Stomach (tissue), 9 donors: ENCODE data around the gene LRP1. TPM values are rescaled to one million over a fixed set of nuclear protein-coding genes. Genes with fewer than 3 reads are reported as not detected.

Experiments
- DNase-seq, 2 donors: peaks; one replicate each; pipeline versions ENCODE4 v3.0.0 to v3.0.0-alpha.2; 2013 to 2019
- H3K27ac ChIP-seq, 5 donors: fragments of 200-600 bp in 4 of 5; sonication (generic) in 4 of 5; one replicate each; pipeline ENCODE4 v1.5.1; 2013 to 2019; ENCODE audit warnings: mild to moderate bottlenecking in 1 of 5, moderate library complexity in 1 of 5
- H3K27me3 ChIP-seq, 3 donors: fragments of 200-600 bp; sonication (generic); one replicate each; pipeline ENCODE4 v1.5.1; 2017 to 2019; ENCODE audit warnings: mixed run types in 1 of 3
- H3K36me3 ChIP-seq, 4 donors: fragments of 200-600 bp; sonication (generic); 1 replicate in 3 of 4; 2 replicates in 1 of 4; pipeline ENCODE4 v1.5.1; 2016 to 2019
- H3K4me1 ChIP-seq, 4 donors: fragments of 200-600 bp; sonication (generic); one replicate each; pipeline ENCODE4 v1.5.1; 2016 to 2019
- H3K4me3 ChIP-seq, 4 donors: fragments of 200-600 bp; sonication (generic) in 3 of 4; one replicate each; pipeline ENCODE4 v1.5.1; 2016 to 2019; ENCODE audit warnings: mild to moderate bottlenecking in 1 of 4
- H3K9me3 ChIP-seq, 4 donors: fragments of 200-600 bp; sonication (generic); one replicate each; pipeline ENCODE4 v1.5.1; 2016 to 2019
- EP300 ChIP-seq: sonication (generic); formaldehyde crosslinking; IDR thresholded peaks from one replicate; pipeline ENCODE4 v1.6.1; 2017; ENCODE audit warnings: antibody characterized with exemption
- POLR2A ChIP-seq, 4 donors: fragments of 450-650 bp; IDR thresholded peaks; one replicate each; pipeline ENCODE4 v1.6.1; 2016; ENCODE audit warnings: antibody characterized with exemption in 4 of 4, control low read depth in 2 of 4, mild to moderate bottlenecking in 1 of 4, moderate library complexity in 1 of 4
- POLR2AphosphoS5 ChIP-seq, 3 donors: sonication (generic); formaldehyde crosslinking; IDR thresholded peaks; one replicate each; pipeline ENCODE4 v1.6.1; 2016; ENCODE audit warnings: antibody characterized with exemption in 3 of 3
- WGBS, 5 donors: extraction: QIAGEN DNeasy Blood & Tissue Kit in 3 of 5; methylation state at CpG; one replicate each; pipeline versions ENCODE4 v1.1.5 to v1.1.7; 2013 to 2018; 5-methylcytosine and 5-hydroxymethylcytosine counted together
- intact Hi-C: fragments of 100-400 bp; cut with DNase I; formaldehyde crosslinking; loops from one replicate; pipeline ENCODE4 v1.15.1; 2023; ENCODE audit warnings: low total_unique reads
- polyA plus RNA-seq, 3 donors: library from polyadenylated mRNA; stranded (reverse); fragments of 200-250 nt; gene quantifications; one replicate each; pipeline ENCODE4 v1.2.3, GENCODE V29; 2013
- small RNA-seq, 4 donors: library from RNA; depleted of rRNA; stranded (forward); fragments of <200 nt; gene quantifications; one replicate each; pipeline ENCODE3, GENCODE V24; 2016
- total RNA-seq, 5 donors: library from RNA; depleted of rRNA; stranded (reverse); fragments of >200 nt; gene quantifications; one replicate each; pipeline versions ENCODE4 v1.1.0 to v1.2.3, GENCODE V29; 2014 to 2016
- TF ChIP-seq, protein P1 (sequence below), 7 experiments: fragments of 450-650 bp in 4 of 7; fragments of 200-600 bp in 3 of 7; sonication (generic) in 3 of 7; IDR thresholded peaks; one replicate each; pipeline ENCODE4 v1.5.1; 2016 to 2019; ENCODE audit warnings: antibody characterized with exemption in 7 of 7, control low read depth in 2 of 7, mild to moderate bottlenecking in 1 of 7
- donor health status: healthy with polysubstance abuse.
- donor health status: Bipolar disorder and iron deficiency.
- donor health status: healthy.

Gene LRP1
- total and polyA plus RNA-seq, 8 donors = 13.5 to 510 (median 100) TPM

DNA sequence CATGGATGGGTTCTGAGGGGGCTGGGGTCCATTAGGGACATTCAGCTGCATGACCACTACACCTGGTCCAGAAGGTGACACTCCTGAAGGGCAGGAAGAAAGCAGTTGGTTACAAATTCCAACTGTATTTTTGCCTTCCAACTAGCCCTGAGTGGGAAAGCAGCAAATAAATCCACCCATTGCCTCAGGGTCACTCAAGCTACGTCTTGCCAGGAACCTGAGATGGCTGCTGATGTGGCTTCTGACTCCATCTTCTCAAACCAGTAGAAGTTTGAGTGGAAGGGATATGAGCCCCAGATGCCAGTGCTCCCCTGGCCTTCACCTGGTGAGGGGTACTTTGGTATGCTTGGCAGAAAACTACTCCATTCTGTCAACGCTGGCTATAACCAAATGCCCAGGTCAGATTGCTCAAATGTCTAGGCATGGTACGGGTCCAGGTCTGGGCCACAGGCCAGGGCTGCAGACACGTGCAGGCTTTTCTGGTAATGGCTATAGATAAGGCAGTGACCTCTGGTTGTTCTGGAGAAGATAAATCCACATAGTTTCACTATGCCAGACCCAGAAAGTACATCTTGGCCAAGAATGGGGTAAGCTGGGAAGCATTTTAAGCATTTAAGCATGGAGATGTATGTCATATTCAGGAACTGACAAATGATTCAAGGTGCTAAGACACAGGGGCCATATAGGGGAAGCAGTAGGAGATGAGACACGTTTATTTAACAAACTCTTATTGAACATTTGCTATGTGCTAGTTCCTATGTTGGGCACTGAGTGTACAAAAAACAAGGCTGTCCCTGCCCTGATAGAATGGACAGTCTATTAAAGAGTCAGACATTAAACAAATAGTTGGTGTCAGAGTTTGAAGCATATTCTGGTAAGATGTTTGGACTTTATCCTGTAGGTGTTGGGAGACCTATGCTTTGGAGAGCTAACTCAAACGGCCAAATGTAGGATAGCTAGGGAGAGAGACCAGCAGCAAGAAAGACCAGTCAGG lies 131.0 kb downstream of the LRP1 start:
- Histone ChIP-seq H3K36me3 (peaks cover 40 to 92% (median 86%) of the 10 kb centered on the region in 4 donors), H3K27ac (no peak overlapping the region)
- TF ChIP-seq EP300 (no peak), POLR2AphosphoS5 (IDR thresholded peaks at IDR 0.05) (peak in 1 of 3 donors; percentile 30)

DNA sequence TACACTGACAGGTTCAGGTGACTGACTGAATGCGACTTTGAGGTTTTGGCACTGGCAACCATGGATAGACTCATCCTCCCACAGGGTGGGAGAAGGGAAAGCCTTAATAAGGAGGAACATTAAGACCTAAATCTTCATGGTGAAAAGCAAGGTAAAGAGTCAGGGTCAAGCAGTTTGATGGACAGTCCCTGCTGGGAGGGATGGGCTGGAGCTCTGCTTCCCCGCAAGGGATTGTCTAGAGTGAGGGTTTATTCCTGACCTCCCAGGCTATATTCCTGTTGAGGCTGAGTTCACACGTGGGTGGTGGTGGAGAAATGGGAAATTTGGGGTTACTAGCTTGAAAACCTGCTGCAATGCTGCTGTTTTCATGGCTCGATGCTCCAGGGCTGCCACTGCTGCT lies 132.1 kb downstream of the LRP1 start:
- no peaks in the 10 kb centered on the region for H3K9me3 ChIP-seq
- TF ChIP-seq EP300 = no peak
- TF ChIP-seq, protein P1, sequence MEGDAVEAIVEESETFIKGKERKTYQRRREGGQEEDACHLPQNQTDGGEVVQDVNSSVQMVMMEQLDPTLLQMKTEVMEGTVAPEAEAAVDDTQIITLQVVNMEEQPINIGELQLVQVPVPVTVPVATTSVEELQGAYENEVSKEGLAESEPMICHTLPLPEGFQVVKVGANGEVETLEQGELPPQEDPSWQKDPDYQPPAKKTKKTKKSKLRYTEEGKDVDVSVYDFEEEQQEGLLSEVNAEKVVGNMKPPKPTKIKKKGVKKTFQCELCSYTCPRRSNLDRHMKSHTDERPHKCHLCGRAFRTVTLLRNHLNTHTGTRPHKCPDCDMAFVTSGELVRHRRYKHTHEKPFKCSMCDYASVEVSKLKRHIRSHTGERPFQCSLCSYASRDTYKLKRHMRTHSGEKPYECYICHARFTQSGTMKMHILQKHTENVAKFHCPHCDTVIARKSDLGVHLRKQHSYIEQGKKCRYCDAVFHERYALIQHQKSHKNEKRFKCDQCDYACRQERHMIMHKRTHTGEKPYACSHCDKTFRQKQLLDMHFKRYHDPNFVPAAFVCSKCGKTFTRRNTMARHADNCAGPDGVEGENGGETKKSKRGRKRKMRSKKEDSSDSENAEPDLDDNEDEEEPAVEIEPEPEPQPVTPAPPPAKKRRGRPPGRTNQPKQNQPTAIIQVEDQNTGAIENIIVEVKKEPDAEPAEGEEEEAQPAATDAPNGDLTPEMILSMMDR (IDR thresholded peaks at IDR 0.05) = no peak
- no peak for TF ChIP-seq POLR2A (IDR thresholded peaks at IDR 0.05)
- no peak for TF ChIP-seq POLR2AphosphoS5 (IDR thresholded peaks at IDR 0.05)
- H3K4me1 ChIP-seq = peaks cover 0 to 12% (median 2%) of the 10 kb centered on the region in 4 donors
- H3K36me3 ChIP-seq = peaks cover 39 to 90% (median 85%) of the 10 kb centered on the region in 4 donors
- no peak overlapping the region for H3K27ac ChIP-seq
- intact Hi-C loops = no loop called here
- H3K27me3 ChIP-seq = no peaks in the 10 kb centered on the region
- no peak overlapping the region for H3K4me3 ChIP-seq
- no peak for DNase-seq
- 90 to 94% (median 93%) methylated on average over 4 of the region's 4 CpGs for whole genome bisulfite sequencing, 5 donors

More for the DNA sequence above, 131.0 kb downstream of the LRP1 start:
- H3K4me3 ChIP-seq = no peak overlapping the region
- 28 to 53% (median 47%) methylated on average over 6 of the region's 6 CpGs for WGBS, 5 donors
- peaks cover 0 to 12% (median 2%) of the 10 kb centered on the region in 4 donors for H3K4me1 ChIP-seq
- no peaks in the 10 kb centered on the region for H3K27me3 ChIP-seq
- DNase-seq = peak in 1 of 2 donors; percentile 73
- no peaks in the 10 kb centered on the region for H3K9me3 ChIP-seq
- intact Hi-C loops = no loop called here

DNA sequence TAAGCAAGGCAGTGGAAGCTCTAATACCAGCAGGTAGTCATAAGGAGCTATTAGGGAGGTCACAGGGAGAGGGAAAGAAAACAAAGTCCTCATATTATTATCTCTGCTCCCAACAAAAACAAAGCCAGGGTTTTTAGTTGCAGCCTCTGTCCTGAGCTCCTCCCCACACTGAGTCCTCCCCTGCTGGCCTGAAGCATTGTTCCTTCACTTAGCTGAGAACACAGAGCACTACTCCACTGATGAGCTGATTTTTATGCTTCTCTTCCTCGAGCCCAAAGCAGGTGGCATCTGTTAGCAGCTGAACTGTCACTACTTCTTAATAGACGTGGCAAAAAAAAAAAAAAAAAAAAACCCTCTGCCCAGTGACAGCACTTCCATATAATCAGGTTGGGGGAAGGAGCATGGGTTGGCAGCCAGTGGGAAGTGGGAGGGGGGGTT lies 133.2 kb downstream of the LRP1 start:
- no peak overlapping the region for H3K4me3 ChIP-seq
- H3K27me3 ChIP-seq = no peaks in the 10 kb centered on the region
- peaks cover 0 to 12% (median 2%) of the 10 kb centered on the region in 4 donors for H3K4me1 ChIP-seq
- no peak for TF ChIP-seq POLR2AphosphoS5 (IDR thresholded peaks at IDR 0.05)
- TF ChIP-seq, protein P1 (IDR thresholded peaks at IDR 0.05) = no peak
- 53 to 74% (median 72%) methylated on average over 2 of the region's 2 CpGs for WGBS, 5 donors
- H3K36me3 ChIP-seq = peaks cover 32 to 90% (median 85%) of the 10 kb centered on the region in 4 donors
- no peaks in the 10 kb centered on the region for H3K9me3 ChIP-seq
- no peak overlapping the region for H3K27ac ChIP-seq
- DNase-seq = no peak
- intact Hi-C loops = no loop called here

DNA sequence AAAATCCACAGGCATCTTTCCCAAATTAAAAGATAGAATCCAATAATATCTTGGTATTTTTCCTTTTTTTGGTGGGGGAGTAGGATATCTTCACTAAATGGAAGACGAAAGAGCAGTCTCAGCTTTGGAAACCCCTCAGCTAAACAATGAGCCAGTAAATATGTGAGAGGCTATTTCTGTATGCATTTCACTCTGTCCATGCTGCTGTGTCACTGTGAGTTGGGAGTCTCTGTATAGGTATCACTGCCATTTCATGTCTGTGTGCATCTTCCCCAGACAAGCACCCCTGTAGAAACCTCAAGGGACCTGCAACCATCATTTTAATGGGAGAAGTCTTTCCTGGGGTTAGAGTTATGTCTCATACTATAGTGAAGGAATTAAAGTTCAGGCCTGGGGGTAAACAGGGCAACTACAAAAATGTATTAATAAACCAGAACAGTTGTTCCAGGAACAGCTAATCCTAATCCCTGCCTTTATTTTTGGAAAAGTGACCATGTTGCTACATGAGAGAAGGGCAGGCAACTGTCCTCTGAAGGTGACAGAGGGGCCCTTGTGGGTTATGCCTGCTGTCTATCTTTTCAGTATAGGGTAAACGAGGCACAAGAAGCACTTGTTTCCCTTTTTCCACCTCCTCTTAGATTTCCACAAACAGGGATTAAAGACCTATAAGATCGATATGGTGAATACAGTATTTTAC lies 134.0 kb downstream of the LRP1 start:
- Histone ChIP-seq H3K36me3 (peaks cover 30 to 90% (median 85%) of the 10 kb centered on the region in 4 donors), H3K27ac (no peak overlapping the region), H3K9me3 (no peaks in the 10 kb centered on the region), H3K4me3 (no peak overlapping the region), H3K4me1 (peaks cover 0 to 12% (median 2%) of the 10 kb centered on the region in 4 donors), H3K27me3 (no peaks in the 10 kb centered on the region)
- intact Hi-C loops = no loop called here
- 81 to 88% (median 87%) methylated on average over 3 of the region's 3 CpGs for WGBS, 5 donors
- no peak for DNase-seq
- TF ChIP-seq POLR2AphosphoS5 (IDR thresholded peaks at IDR 0.05) = no peak
- no peak for TF ChIP-seq EP300
- no peak for TF ChIP-seq POLR2A (IDR thresholded peaks at IDR 0.05)
- TF ChIP-seq, protein P1 (IDR thresholded peaks at IDR 0.05) = no peak

Small RNA genes lying within 50 kb of the gene (small RNA-seq; reads per million reads assigned to genes)
- 0.10 to 0.92 (median 0.41) reads per million in 4 donors for gene MIR1228

Other genes starting within 250 kb of the LRP1 start
- gene SDR9C7, start 194.1 kb upstream of the LRP1 start, total RNA-seq = not detected
- gene SDR9C7, start 194.1 kb upstream of the LRP1 start, polyA plus RNA-seq = under 1 TPM in 1 of 3 donors, not detected in 2; 0.50 TPM
- gene RDH16, start 170.9 kb upstream of the LRP1 start, total RNA-seq = 1 to 10 TPM in 1 of 5 donors, under 1 TPM in 1, not detected in 3; 0.37 to 1.0 TPM
- under 1 TPM in 1 of 3 donors, not detected in 2; 0.68 TPM for gene RDH16, start 170.9 kb upstream of the LRP1 start, polyA plus RNA-seq
- gene ZBTB39, start 121.9 kb upstream of the LRP1 start, total RNA-seq = 1 to 10 TPM; 3.3 to 7.6 (median 4.9) TPM
- gene ZBTB39, start 121.9 kb upstream of the LRP1 start, polyA plus RNA-seq = 1 to 10 TPM; 1.2 to 1.7 (median 1.4) TPM
- gene TAC3, start 112.0 kb upstream of the LRP1 start, total RNA-seq = 10 to 100 TPM in 1 of 5 donors, 1 to 10 TPM in 2, not detected in 2; 2.0 to 19.8 (median 7.6) TPM
- gene TAC3, start 112.0 kb upstream of the LRP1 start, polyA plus RNA-seq = under 1 TPM in 2 of 3 donors, not detected in 1; 0.62 to 0.75 TPM
- gene MYO1A, start 78.4 kb upstream of the LRP1 start, total RNA-seq = 10 to 100 TPM in 4 of 5 donors, 1 to 10 TPM in 1; 2.7 to 97.3 (median 19.3) TPM
- 10 to 100 TPM in 1 of 3 donors, 1 to 10 TPM in 1, under 1 TPM in 1; 0.70 to 16.2 (median 1.2) TPM for gene MYO1A, start 78.4 kb upstream of the LRP1 start, polyA plus RNA-seq
- gene NEMP1, start 49.7 kb upstream of the LRP1 start, total RNA-seq = 10 to 100 TPM in 1 of 5 donors, 1 to 10 TPM in 4; 1.2 to 16.7 (median 2.7) TPM
- 1 to 10 TPM; 1.1 to 3.8 (median 2.2) TPM for gene NEMP1, start 49.7 kb upstream of the LRP1 start, polyA plus RNA-seq
- gene NAB2, start 39.4 kb upstream of the LRP1 start, total RNA-seq = 10 to 100 TPM in 2 of 5 donors, 1 to 10 TPM in 2, not detected in 1; 1.7 to 12.1 (median 8.3) TPM
- 10 to 100 TPM; 14.1 to 16.6 (median 16.3) TPM for gene NAB2, start 39.4 kb upstream of the LRP1 start, polyA plus RNA-seq
- gene STAT6, start 17.1 kb upstream of the LRP1 start, total RNA-seq = 100 to 1,000 TPM in 4 of 5 donors, 10 to 100 TPM in 1; 81.9 to 343 (median 209) TPM
- gene STAT6, start 17.1 kb upstream of the LRP1 start, polyA plus RNA-seq = 100 to 1,000 TPM; 138 to 477 (median 147) TPM
- not detected for gene LRP1-AS, start 19.1 kb downstream of the LRP1 start, total RNA-seq
- not detected for gene LRP1-AS, start 19.1 kb downstream of the LRP1 start, polyA plus RNA-seq
- under 1 TPM in 1 of 5 donors, not detected in 4; 0.18 TPM for gene NXPH4, start 88.3 kb downstream of the LRP1 start, total RNA-seq
- gene NXPH4, start 88.3 kb downstream of the LRP1 start, polyA plus RNA-seq = under 1 TPM in 2 of 3 donors, not detected in 1; 0.30 to 0.44 TPM
- gene SHMT2, start 101.2 kb downstream of the LRP1 start, total RNA-seq = 10 to 100 TPM; 26.1 to 93.7 (median 77.8) TPM
- 10 to 100 TPM; 54.6 to 59.0 (median 57.1) TPM for gene SHMT2, start 101.2 kb downstream of the LRP1 start, polyA plus RNA-seq
- 1 to 10 TPM in 2 of 5 donors, under 1 TPM in 2, not detected in 1; 0.55 to 5.1 (median 1.6) TPM for gene STAC3, start 122.7 kb downstream of the LRP1 start, total RNA-seq
- gene STAC3, start 122.7 kb downstream of the LRP1 start, polyA plus RNA-seq = 1 to 10 TPM; 1.3 to 3.8 (median 3.5) TPM